Activated naive CD4-positive, alpha-beta T cell treated with anti-CD3 and anti-CD28 coated beads, Interleukin-2, amount 10 ng/mL, durations not matched to agents 7 days and 5 days (primary cell): ENCODE data around the gene MSI2.

Source experiments
- CTCF ChIA-PET: fragments of 350-600 bp; sonication (Branson Sonifier 250); formaldehyde crosslinking; loops from one replicate; lab custom pipeline; 2021; ENCODE audit warnings: antibody characterized with exemption; lab: Charles Lee
- DNase-seq: peaks from one replicate; pipeline ENCODE4 v3.0.0-alpha.2; 2020
- H3K27ac Mint-ChIP-seq: one replicate; pipeline ENCODE4 v1.8.0; 2021; ENCODE audit warnings: mild to moderate bottlenecking, moderate library complexity, mixed read lengths
- H3K27me3 Mint-ChIP-seq: one replicate; pipeline ENCODE4 v1.8.0; 2021; ENCODE audit warnings: mild to moderate bottlenecking, mixed read lengths
- H3K36me3 Mint-ChIP-seq: one replicate; pipeline ENCODE4 v1.8.0; 2021; ENCODE audit warnings: mixed read lengths
- H3K4me1 Mint-ChIP-seq: one replicate; pipeline ENCODE4 v1.8.0; 2021; ENCODE audit warnings: mixed read lengths
- H3K4me3 Mint-ChIP-seq: one replicate; pipeline ENCODE4 v1.8.0; 2021; ENCODE audit warnings: mild to moderate bottlenecking, moderate library complexity, mixed read lengths
- H3K9me3 Mint-ChIP-seq: one replicate; pipeline ENCODE4 v1.8.0; 2021; ENCODE audit warnings: mixed read lengths

MSI2 gene

DNA sequence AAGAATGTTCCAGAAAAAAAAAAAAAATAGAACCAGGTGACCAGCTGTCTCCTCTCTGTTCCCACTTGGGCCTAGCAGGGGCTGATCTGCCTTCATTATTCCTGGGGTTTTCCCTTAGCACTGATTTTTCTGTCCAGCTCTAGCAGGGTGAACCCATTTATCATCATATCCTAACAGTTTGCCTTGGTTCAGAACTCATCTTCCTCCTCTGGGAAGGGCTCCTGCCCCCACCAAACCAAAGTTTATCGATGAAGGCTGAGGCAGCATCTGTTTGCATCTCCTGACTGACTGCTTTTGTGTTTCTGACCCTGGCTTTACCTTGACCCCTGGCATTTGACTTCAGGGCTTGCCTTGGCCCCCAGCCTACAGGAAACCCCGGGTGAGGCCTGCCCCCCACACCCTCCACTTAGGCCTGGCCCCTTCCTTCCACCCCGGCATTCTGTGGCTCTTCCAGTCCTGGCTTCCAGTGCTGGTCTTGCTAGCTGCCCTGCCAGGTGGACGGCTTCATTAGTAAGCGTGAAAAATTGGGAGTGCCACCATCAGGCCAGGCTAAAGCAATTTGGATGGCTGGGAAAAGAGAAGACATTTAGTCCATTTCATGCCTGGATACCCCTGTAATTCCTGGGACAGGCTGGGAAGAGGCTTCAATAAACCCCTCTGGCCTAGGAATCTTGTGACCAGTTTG is 323.9 kb downstream of the MSI2 start:
- DNase-seq, result no peak
- Mint-ChIP-seq H3K4me1 (no peaks in the 10 kb centered on the region), H3K4me3 (no peak overlapping the region), H3K27me3 (no peaks in the 10 kb centered on the region), H3K9me3 (no peaks in the 10 kb centered on the region), H3K27ac (no peak overlapping the region), H3K36me3 (no peaks in the 10 kb centered on the region)
- CTCF ChIA-PET, result no interaction called here

GRCh38 chr17:57582881-57583756 is 326.8 kb downstream of the MSI2 start:
- Mint-ChIP-seq H3K4me3 (no peak overlapping the region), H3K36me3 (no peaks in the 10 kb centered on the region), H3K9me3 (no peaks in the 10 kb centered on the region), H3K27ac (no peak overlapping the region), H3K4me1 (no peaks in the 10 kb centered on the region), H3K27me3 (no peaks in the 10 kb centered on the region)
- no peak for DNase-seq
- CTCF ChIA-PET, result no interaction called here

DNA sequence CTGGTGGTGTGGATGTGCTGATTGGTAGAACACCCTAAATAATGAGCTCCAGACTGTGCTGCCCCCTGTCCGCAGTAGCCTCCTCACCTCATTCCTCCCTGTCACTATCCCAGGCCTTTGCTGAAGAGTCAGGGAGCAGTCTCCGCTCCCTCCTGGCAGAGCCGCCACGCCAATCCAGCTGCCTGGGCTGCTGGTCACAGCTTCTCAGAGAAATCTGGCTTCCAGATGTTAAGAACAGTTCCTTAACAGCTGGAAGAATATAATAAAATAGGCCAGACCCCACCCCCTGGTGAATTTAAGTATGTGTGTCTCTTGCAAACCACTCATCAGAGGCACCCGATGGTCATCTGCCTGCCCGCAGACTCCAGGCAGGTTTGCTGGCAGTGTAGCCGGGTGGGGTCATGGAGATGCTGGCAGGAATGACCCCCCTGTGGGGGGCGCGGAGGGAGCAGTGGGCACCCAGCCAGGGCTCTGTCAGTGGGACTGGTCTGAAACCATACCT is 327.8 kb downstream of the MSI2 start:
- no peaks in the 10 kb centered on the region for H3K27me3 Mint-ChIP-seq
- DNase-seq, result no peak
- no peak overlapping the region for H3K27ac Mint-ChIP-seq
- H3K9me3 Mint-ChIP-seq, result no peaks in the 10 kb centered on the region
- H3K4me3 Mint-ChIP-seq, result no peak overlapping the region
- no peaks in the 10 kb centered on the region for H3K4me1 Mint-ChIP-seq
- H3K36me3 Mint-ChIP-seq, result no peaks in the 10 kb centered on the region
- CTCF ChIA-PET, result no interaction called here

DNA sequence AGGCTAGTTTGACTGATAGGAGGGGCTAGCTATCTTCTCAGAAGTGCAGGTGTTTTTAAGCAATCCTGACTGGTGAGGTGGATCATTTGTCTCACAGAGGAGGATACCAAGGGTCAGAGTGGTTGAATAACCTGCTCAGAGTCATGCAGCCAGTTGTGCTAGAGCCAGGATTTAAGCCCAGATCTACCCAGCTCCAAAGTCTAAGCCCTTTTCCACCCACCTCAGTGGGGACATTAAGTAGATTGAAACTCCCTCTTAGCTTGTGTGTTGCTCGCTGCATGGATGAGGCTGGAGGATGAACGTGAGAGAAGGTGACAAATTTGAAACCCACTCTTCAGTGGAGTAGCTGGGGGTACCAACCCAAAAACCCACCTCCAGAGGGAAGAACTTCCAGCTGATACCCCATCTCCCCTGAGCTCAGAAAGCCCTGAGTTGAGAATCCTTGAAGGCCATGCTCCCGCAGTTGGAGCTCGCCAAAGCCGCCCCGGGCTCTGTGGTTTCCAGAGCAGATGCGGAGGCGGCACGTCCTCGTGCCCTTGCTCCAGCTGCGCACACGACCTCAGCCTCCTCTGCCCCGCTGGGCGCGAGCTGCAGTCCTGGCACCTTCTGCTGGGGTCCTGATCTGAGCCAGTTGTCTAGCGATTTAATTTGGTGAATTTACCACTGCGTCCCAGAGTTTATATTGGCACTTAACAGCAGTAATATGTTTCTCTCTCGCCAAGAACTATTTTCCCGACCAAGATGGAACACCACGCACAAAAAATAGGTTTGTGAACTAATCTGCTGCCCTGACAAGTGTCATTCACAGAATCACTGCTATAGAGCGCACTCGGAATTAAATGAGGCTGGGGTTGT is 329.2 kb downstream of the MSI2 start:
- no peak for DNase-seq
- H3K27ac Mint-ChIP-seq, result no peak overlapping the region
- no peak overlapping the region for H3K4me3 Mint-ChIP-seq
- H3K36me3 Mint-ChIP-seq, result no peaks in the 10 kb centered on the region
- no peaks in the 10 kb centered on the region for H3K27me3 Mint-ChIP-seq
- H3K4me1 Mint-ChIP-seq, result no peaks in the 10 kb centered on the region
- no peaks in the 10 kb centered on the region for H3K9me3 Mint-ChIP-seq
- CTCF ChIA-PET, result interaction anchor here (1.4 to 4.2 kb wide), 2 partner anchors 12 to 342 kb away, joined by 3 to 23 read pairs; no protein-coding TSS in a partner anchor

GRCh38 chr17:57586196-57586740 is 329.9 kb downstream of the MSI2 start:
- Mint-ChIP-seq H3K9me3 (no peaks in the 10 kb centered on the region), H3K4me3 (no peak overlapping the region), H3K27ac (no peak overlapping the region), H3K27me3 (no peaks in the 10 kb centered on the region), H3K36me3 (no peaks in the 10 kb centered on the region), H3K4me1 (no peaks in the 10 kb centered on the region)
- no peak for DNase-seq
- CTCF ChIA-PET, result interaction anchor here (1.4 to 4.2 kb wide), 2 partner anchors 12 to 343 kb away, joined by 3 to 23 read pairs; no protein-coding TSS in a partner anchor

DNA sequence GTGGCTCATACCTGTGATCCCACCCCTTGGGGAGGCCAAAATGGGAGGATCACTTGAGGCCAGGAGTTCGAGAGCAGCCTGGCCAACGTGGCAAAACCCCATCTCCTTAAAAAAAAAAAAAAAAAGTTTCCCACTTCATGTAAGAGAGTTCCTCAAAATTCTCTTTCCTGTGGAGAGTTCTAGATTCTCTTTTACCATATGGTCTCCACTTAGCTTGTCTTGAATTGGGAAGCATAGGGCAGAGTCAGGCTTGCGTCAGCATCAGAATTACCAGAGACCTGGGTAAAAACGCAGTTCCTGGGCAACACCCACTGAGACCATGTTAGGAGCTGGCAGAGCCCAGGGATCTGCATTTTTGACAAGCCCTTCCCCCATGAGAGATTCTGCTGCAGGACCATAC is 330.4 kb downstream of the MSI2 start:
- H3K27ac Mint-ChIP-seq, result no peak overlapping the region
- H3K4me1 Mint-ChIP-seq, result no peaks in the 10 kb centered on the region
- CTCF ChIA-PET, result interaction anchor here (4.2 kb wide), 1 partner anchor 11 kb away, joined by 23 read pairs; no protein-coding TSS in a partner anchor
- H3K36me3 Mint-ChIP-seq, result no peaks in the 10 kb centered on the region
- H3K27me3 Mint-ChIP-seq, result no peaks in the 10 kb centered on the region
- no peak overlapping the region for H3K4me3 Mint-ChIP-seq
- no peak for DNase-seq
- H3K9me3 Mint-ChIP-seq, result no peaks in the 10 kb centered on the region

GRCh38 chr17:57587193-57587969 is 331.1 kb downstream of the MSI2 start:
- DNase-seq, result no peak
- no peaks in the 10 kb centered on the region for H3K27me3 Mint-ChIP-seq
- CTCF ChIA-PET, result interaction anchor here (4.2 kb wide), 1 partner anchor 11 kb away, joined by 23 read pairs; no protein-coding TSS in a partner anchor
- H3K36me3 Mint-ChIP-seq, result no peaks in the 10 kb centered on the region
- no peak overlapping the region for H3K27ac Mint-ChIP-seq
- no peaks in the 10 kb centered on the region for H3K9me3 Mint-ChIP-seq
- no peak overlapping the region for H3K4me3 Mint-ChIP-seq
- H3K4me1 Mint-ChIP-seq, result no peaks in the 10 kb centered on the region

DNA sequence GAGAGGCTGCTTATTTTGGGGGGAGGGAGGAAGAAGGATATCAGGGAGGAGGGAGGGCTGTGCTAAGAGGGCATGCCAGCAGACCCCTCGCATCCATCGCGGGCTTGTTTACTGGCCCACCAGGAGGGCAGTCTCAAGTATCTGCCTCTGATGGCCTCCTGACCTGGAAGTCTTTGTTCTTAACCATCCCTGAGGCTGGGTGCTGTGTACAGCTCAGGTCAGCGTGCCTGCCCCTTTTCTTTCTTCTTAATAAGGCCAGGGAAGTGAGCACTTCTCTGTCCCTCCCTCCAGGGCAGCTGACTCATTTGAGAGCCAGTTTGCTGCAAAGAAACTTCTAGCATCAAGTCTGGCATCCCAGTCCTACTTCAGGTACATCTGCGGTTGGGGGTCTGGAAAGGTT is 331.8 kb downstream of the MSI2 start:
- H3K36me3 Mint-ChIP-seq, result no peaks in the 10 kb centered on the region
- no peak overlapping the region for H3K4me3 Mint-ChIP-seq
- H3K4me1 Mint-ChIP-seq, result no peaks in the 10 kb centered on the region
- no peaks in the 10 kb centered on the region for H3K27me3 Mint-ChIP-seq
- DNase-seq, result no peak
- no peaks in the 10 kb centered on the region for H3K9me3 Mint-ChIP-seq
- CTCF ChIA-PET, result interaction anchor here (4.2 kb wide), 1 partner anchor 10 kb away, joined by 23 read pairs; no protein-coding TSS in a partner anchor
- H3K27ac Mint-ChIP-seq, result no peak overlapping the region

- Mint-ChIP-seq H3K9me3 (peaks cover under 1% of the 10 kb centered on the region), H3K36me3 (peaks cover 4% of the 10 kb centered on the region)
These were observed 333.1 kb downstream of the MSI2 start for GRCh38 chr17:57589151-57590034.

DNA sequence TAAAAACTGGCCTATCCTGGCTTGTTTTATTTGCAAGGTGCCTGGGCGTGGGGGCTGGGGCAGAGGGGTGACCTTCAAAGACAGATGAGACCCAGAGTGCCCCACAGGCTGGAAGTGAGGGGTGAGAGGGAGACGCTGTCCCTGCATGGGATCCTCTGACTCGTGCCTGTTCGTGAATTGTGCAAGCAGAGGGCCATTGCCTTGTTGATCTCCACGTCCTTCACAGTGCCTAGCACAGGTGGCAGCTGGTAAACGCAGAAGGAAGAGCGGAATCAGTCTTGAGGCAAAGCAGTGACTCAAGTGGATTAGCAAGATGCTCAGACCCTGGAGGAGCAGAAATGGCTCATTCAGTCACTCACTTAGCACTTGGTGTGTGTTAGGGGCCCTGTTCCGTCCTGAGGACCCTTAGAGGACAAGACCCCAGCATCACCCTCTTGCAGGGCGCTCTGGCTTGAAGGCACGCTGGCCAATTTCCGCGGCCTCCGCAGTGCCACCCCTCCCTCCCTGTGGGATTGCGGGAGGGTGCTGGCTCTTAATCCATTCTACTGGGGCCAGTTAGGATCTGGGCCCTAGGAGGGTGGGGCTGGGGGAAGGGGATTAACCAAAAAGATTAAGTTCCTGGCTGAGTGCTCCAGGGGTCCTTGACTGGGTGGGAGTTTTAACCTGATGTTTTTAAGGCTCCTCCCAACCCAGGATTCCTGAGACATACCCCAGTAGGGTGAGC is 337.6 kb downstream of the MSI2 start:
- H3K9me3 Mint-ChIP-seq, result peaks cover 8% of the 10 kb centered on the region

More at GRCh38 chr17:57589151-57590034, 333.1 kb downstream of the MSI2 start:
- Mint-ChIP-seq H3K4me1 (no peaks in the 10 kb centered on the region), H3K27me3 (no peaks in the 10 kb centered on the region), H3K4me3 (no peak overlapping the region), H3K27ac (no peak overlapping the region)
- DNase-seq, result no peak
- CTCF ChIA-PET, result no interaction called here

DNA sequence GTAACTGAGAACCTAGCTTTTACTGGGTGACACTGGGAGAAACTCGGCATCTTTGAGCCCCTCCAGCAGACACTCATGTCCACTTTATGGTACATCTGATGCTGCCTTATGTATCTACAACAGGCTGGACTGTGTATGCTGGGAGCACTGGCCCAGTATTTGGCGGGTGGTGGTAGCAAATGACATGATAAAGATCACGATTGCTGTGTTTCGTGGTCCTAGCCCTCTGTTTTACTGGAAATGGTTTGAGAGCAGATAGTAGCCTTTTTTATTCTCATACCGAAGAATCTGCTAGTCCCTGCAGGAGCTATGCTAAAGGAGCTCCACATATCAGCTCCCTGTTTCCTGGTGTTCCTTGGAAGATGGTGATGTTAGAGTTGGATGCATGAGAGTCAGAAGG is 338.4 kb downstream of the MSI2 start:
- Mint-ChIP-seq H3K4me1 (peaks cover 25% of the 10 kb centered on the region), H3K36me3 (peaks cover 20% of the 10 kb centered on the region), H3K4me3 (no peak overlapping the region), H3K27ac (no peak overlapping the region), H3K9me3 (peaks cover 8% of the 10 kb centered on the region), H3K27me3 (no peaks in the 10 kb centered on the region)
- DNase-seq, result no peak
- CTCF ChIA-PET, result interaction anchor here (1.0 to 1.9 kb wide), 4 partner anchors 77 to 352 kb away, joined by 3 to 6 read pairs (median 4); no protein-coding TSS in a partner anchor

More for the DNA sequence above, 337.6 kb downstream of the MSI2 start:
- no peak for DNase-seq
- no peak overlapping the region for H3K27ac Mint-ChIP-seq
- H3K4me1 Mint-ChIP-seq, result peaks cover 16% of the 10 kb centered on the region
- CTCF ChIA-PET, result interaction anchor here (1.7 to 1.9 kb wide), 2 partner anchors 78 to 143 kb away, joined by 4 to 6 read pairs; no protein-coding TSS in a partner anchor
- peaks cover 16% of the 10 kb centered on the region for H3K36me3 Mint-ChIP-seq
- H3K27me3 Mint-ChIP-seq, result no peaks in the 10 kb centered on the region
- H3K4me3 Mint-ChIP-seq, result no peak overlapping the region
